Karpas-422 (cell line): ENCODE results near the gene TWIST2. TPM values are rescaled to one million over a fixed set of nuclear protein-coding genes. Genes with fewer than 3 reads are reported as not detected.

ENCODE experiments used
- DNase-seq: peaks from one replicate; pipeline ENCODE4 v3.0.0-alpha.2; 2015
- H2AFZ ChIP-seq: fragments of 200-600 bp; sonication (generic); 2 replicates; pipeline ENCODE4 v1.6.1; 2014; ENCODE audit warnings: antibody characterized with exemption, low read length, mixed read lengths
- H3K27ac ChIP-seq: fragments of 200-600 bp; sonication (generic); 2 replicates; pipeline ENCODE4 v1.5.1; 2014; ENCODE audit warnings: mild to moderate bottlenecking, low read length, moderate library complexity
- H3K27me3 ChIP-seq: fragments of 200-600 bp; sonication (generic); 2 replicates; pipeline ENCODE4 v1.6.1; 2014; ENCODE audit warnings: low read length, mixed read lengths
- H3K36me3 ChIP-seq: fragments of 200-600 bp; sonication (generic); 2 replicates; pipeline ENCODE4 v1.6.1; 2014; ENCODE audit warnings: low read length, mixed read lengths; ENCODE audit not compliant: insufficient read depth
- H3K4me1 ChIP-seq: fragments of 200-600 bp; sonication (generic); 2 replicates; pipeline ENCODE4 v1.6.1; 2014; ENCODE audit warnings: mild to moderate bottlenecking, low read length, mixed read lengths
- H3K4me2 ChIP-seq: fragments of 200-600 bp; sonication (generic); 2 replicates; pipeline ENCODE4 v1.6.1; 2014; ENCODE audit warnings: low read length, low read depth, mild to moderate bottlenecking; ENCODE audit not compliant: poor library complexity, severe bottlenecking
- H3K4me3 ChIP-seq: fragments of 200-600 bp; sonication (generic); 2 replicates; pipeline ENCODE4 v1.5.1; 2014; ENCODE audit warnings: mild to moderate bottlenecking, antibody characterized with exemption, low read length, mixed read lengths
- H3K79me2 ChIP-seq: fragments of 200-600 bp; sonication (generic); 2 replicates; pipeline ENCODE4 v1.6.1; 2014; ENCODE audit warnings: mild to moderate bottlenecking, low read length, mixed read lengths
- H3K9ac ChIP-seq: fragments of 200-600 bp; sonication (generic); 2 replicates; pipeline ENCODE4 v1.6.0; 2014; ENCODE audit warnings: low read length
- H3K9me2 ChIP-seq: fragments of 200-600 bp; sonication (generic), shearing (Covaris generic); replicated peaks from 2 replicates; pipeline ENCODE4 v1.6.0; 2014; ENCODE audit warnings: mild to moderate bottlenecking, low read length, moderate library complexity; ENCODE audit not compliant: insufficient read depth
- H3K9me3 ChIP-seq: fragments of 300-700, 200-600 bp; sonication (generic); 2 replicates; pipeline ENCODE4 v1.6.1; 2014; ENCODE audit warnings: low read length, mixed read lengths
- H4K20me1 ChIP-seq: fragments of 200-600 bp; sonication (generic); 2 replicates; pipeline ENCODE4 v1.6.1; 2014; ENCODE audit warnings: mild to moderate bottlenecking, antibody characterized with exemption, low read length, low read depth; ENCODE audit not compliant: insufficient read depth
- total RNA-seq: library from RNA; depleted of rRNA; stranded (reverse); fragments of >200 nt; shearing (Covaris generic); gene quantifications from 2 replicates; pipeline ENCODE4 v1.2.3, GENCODE V29; 2014; ENCODE audit warnings: low replicate concordance

Gene TWIST2
- total RNA-seq, 1 experiment from 2014 or later = 0.67 TPM

DNA sequence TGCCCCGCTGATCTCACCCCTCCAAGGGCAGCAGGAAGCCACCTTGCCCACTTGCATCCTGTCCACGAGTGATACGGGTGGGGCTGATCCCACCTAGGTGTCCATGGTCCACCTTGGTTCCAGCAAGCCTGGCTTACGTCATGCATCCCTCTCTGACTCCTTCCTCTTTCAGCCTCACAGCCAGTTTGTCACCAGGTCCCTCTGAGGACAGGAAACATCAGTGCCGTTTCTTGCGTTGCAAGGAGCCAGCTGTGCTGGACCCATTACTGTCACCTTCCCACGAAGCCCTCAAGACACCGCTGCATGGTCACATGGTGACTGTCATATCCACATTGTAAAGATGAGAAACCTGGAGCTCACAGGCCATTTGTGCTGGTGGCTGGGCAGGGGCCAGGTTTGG lies 34.8 kb upstream of the TWIST2 start:
- H4K20me1 ChIP-seq = no peaks in the 10 kb centered on the region
- no peaks in the 10 kb centered on the region for H3K9me2 ChIP-seq
- no peaks in the 10 kb centered on the region for H3K36me3 ChIP-seq
- H2AFZ ChIP-seq = no peak overlapping the region
- no peaks in the 10 kb centered on the region for H3K4me1 ChIP-seq
- no peaks in the 10 kb centered on the region for H3K27me3 ChIP-seq
- H3K79me2 ChIP-seq = no peaks in the 10 kb centered on the region
- no peak overlapping the region for H3K27ac ChIP-seq
- no peak for DNase-seq
- H3K9me3 ChIP-seq = no peaks in the 10 kb centered on the region
- no peak overlapping the region for H3K4me3 ChIP-seq
- no peak overlapping the region for H3K9ac ChIP-seq
- no peak overlapping the region for H3K4me2 ChIP-seq

DNA sequence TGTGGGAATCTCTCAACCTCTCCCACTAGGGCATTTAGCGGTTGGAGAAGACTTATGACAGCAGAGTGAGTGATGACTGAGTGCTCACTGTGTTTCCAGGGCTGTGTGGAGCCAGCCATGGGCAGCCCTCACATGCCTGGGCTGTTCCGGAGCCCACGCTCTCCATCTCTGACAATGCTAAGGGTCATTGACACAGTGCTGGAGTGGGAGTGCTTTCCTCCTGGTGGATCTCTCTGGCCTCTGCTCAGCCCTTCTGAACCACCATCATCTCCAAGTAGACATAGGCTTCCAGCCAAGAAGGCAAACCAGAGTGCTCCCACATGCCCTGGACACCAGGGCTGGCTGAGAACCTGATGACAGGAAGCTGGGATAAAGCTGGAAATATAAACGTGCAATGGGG lies 33.1 kb upstream of the TWIST2 start:
- no peaks in the 10 kb centered on the region for H3K9me2 ChIP-seq
- no peak overlapping the region for H3K4me2 ChIP-seq
- H3K79me2 ChIP-seq = no peaks in the 10 kb centered on the region
- H3K4me1 ChIP-seq = no peaks in the 10 kb centered on the region
- no peak overlapping the region for H2AFZ ChIP-seq
- no peaks in the 10 kb centered on the region for H3K9me3 ChIP-seq
- H3K27ac ChIP-seq = no peak overlapping the region
- no peak for DNase-seq
- no peaks in the 10 kb centered on the region for H3K27me3 ChIP-seq
- no peaks in the 10 kb centered on the region for H4K20me1 ChIP-seq
- H3K9ac ChIP-seq = no peak overlapping the region
- H3K4me3 ChIP-seq = no peak overlapping the region
- no peaks in the 10 kb centered on the region for H3K36me3 ChIP-seq

DNA sequence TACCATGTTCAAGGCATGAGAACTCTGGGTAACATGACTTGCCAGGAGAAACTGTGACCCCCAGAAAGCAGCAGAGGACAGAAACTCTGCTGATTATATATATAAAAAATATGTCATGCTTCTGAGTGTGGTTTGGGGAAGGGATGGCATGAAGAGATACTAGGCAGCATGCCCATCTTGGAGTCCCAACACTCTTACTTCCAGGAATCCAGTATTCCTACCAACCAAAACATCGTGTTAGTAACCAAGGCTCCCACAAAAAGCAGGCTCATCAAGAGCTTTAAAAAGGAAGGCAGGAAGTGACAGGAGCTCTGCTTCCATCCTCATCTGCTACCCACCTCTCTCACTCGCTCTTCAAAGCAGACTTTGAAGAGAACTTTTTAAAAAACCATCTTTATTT lies 31.6 kb upstream of the TWIST2 start:
- Histone ChIP-seq H3K9me2 (no peaks in the 10 kb centered on the region), H4K20me1 (no peaks in the 10 kb centered on the region), H3K9ac (no peak overlapping the region), H3K4me3 (no peak overlapping the region), H3K4me2 (no peak overlapping the region), H3K79me2 (no peaks in the 10 kb centered on the region), H3K4me1 (no peaks in the 10 kb centered on the region), H3K27me3 (no peaks in the 10 kb centered on the region), H3K9me3 (no peaks in the 10 kb centered on the region), H2AFZ (no peak overlapping the region), H3K27ac (no peak overlapping the region), H3K36me3 (no peaks in the 10 kb centered on the region)
- DNase-seq = no peak

- no peak overlapping the region for H2AFZ ChIP-seq
- no peaks in the 10 kb centered on the region for H3K36me3 ChIP-seq
- H3K9me2 ChIP-seq = no peaks in the 10 kb centered on the region
- H3K9me3 ChIP-seq = no peaks in the 10 kb centered on the region
- H4K20me1 ChIP-seq = no peaks in the 10 kb centered on the region
- no peak overlapping the region for H3K9ac ChIP-seq
- no peaks in the 10 kb centered on the region for H3K4me1 ChIP-seq
- no peak overlapping the region for H3K4me2 ChIP-seq
- H3K27ac ChIP-seq = no peak overlapping the region
- no peaks in the 10 kb centered on the region for H3K27me3 ChIP-seq
- no peak overlapping the region for H3K4me3 ChIP-seq
- no peak for DNase-seq
- no peaks in the 10 kb centered on the region for H3K79me2 ChIP-seq
Observed at GRCh38 chr2:238817382-238817781, 30.5 kb upstream of the TWIST2 start.

GRCh38 chr2:238817891-238818290 lies 30.0 kb upstream of the TWIST2 start:
- Histone ChIP-seq H3K27ac (no peak overlapping the region), H4K20me1 (no peaks in the 10 kb centered on the region), H3K79me2 (no peaks in the 10 kb centered on the region), H2AFZ (no peak overlapping the region), H3K9ac (no peak overlapping the region), H3K9me3 (no peaks in the 10 kb centered on the region), H3K27me3 (no peaks in the 10 kb centered on the region), H3K4me1 (no peaks in the 10 kb centered on the region), H3K4me3 (no peak overlapping the region), H3K4me2 (no peak overlapping the region), H3K36me3 (no peaks in the 10 kb centered on the region), H3K9me2 (no peaks in the 10 kb centered on the region)
- no peak for DNase-seq

DNA sequence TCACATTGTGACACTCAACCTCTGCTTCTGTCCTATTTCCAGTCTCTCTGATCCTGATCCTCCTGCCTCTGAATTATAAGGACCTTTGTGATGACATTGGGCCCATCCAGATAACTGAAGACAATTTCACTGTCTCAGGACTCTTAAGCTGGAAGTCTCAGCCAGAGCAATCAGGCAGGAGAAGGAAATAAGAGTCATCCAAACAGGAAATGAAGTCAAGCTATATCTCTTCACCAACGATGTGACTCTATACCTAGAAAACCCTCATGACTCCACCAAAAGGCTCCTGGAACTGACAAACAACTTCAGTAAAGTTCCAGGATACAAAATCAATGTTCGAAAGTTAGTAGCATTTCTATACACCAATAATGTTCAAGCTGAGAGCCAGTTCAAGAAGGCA lies 29.3 kb upstream of the TWIST2 start:
- Histone ChIP-seq H3K9me3 (no peaks in the 10 kb centered on the region), H3K4me2 (no peak overlapping the region), H3K9ac (no peak overlapping the region), H3K9me2 (no peaks in the 10 kb centered on the region), H3K27me3 (no peaks in the 10 kb centered on the region), H3K27ac (no peak overlapping the region), H3K4me1 (no peaks in the 10 kb centered on the region), H2AFZ (no peak overlapping the region), H4K20me1 (no peaks in the 10 kb centered on the region), H3K4me3 (no peak overlapping the region), H3K36me3 (no peaks in the 10 kb centered on the region), H3K79me2 (no peaks in the 10 kb centered on the region)
- DNase-seq = no peak

GRCh38 chr2:238820197-238820596 lies 27.7 kb upstream of the TWIST2 start:
- no peak overlapping the region for H3K9ac ChIP-seq
- DNase-seq = no peak
- H3K4me3 ChIP-seq = no peak overlapping the region
- no peaks in the 10 kb centered on the region for H3K9me3 ChIP-seq
- no peak overlapping the region for H3K27ac ChIP-seq
- H3K4me1 ChIP-seq = no peaks in the 10 kb centered on the region
- H4K20me1 ChIP-seq = no peaks in the 10 kb centered on the region
- no peaks in the 10 kb centered on the region for H3K27me3 ChIP-seq
- H3K36me3 ChIP-seq = no peaks in the 10 kb centered on the region
- no peak overlapping the region for H3K4me2 ChIP-seq
- H3K9me2 ChIP-seq = no peaks in the 10 kb centered on the region
- no peaks in the 10 kb centered on the region for H3K79me2 ChIP-seq
- no peak overlapping the region for H2AFZ ChIP-seq

GRCh38 chr2:238820916-238821315 lies 27.0 kb upstream of the TWIST2 start:
- H3K36me3 ChIP-seq = no peaks in the 10 kb centered on the region
- no peak overlapping the region for H3K4me3 ChIP-seq
- no peak for DNase-seq
- H3K4me2 ChIP-seq = no peak overlapping the region
- H3K4me1 ChIP-seq = no peaks in the 10 kb centered on the region
- no peaks in the 10 kb centered on the region for H3K79me2 ChIP-seq
- H3K9me3 ChIP-seq = no peaks in the 10 kb centered on the region
- no peak overlapping the region for H2AFZ ChIP-seq
- no peak overlapping the region for H3K9ac ChIP-seq
- H3K27me3 ChIP-seq = no peaks in the 10 kb centered on the region
- H4K20me1 ChIP-seq = no peaks in the 10 kb centered on the region
- no peak overlapping the region for H3K27ac ChIP-seq
- H3K9me2 ChIP-seq = no peaks in the 10 kb centered on the region

- no peaks in the 10 kb centered on the region for H3K4me1 ChIP-seq
- no peak overlapping the region for H3K4me3 ChIP-seq
- no peak overlapping the region for H3K27ac ChIP-seq
- H3K9me2 ChIP-seq = no peaks in the 10 kb centered on the region
- no peaks in the 10 kb centered on the region for H3K79me2 ChIP-seq
- H2AFZ ChIP-seq = no peak overlapping the region
- no peaks in the 10 kb centered on the region for H4K20me1 ChIP-seq
- H3K9ac ChIP-seq = no peak overlapping the region
- no peaks in the 10 kb centered on the region for H3K27me3 ChIP-seq
- no peaks in the 10 kb centered on the region for H3K9me3 ChIP-seq
- DNase-seq = no peak
- no peaks in the 10 kb centered on the region for H3K36me3 ChIP-seq
- no peak overlapping the region for H3K4me2 ChIP-seq
Observed at GRCh38 chr2:238821391-238821790, 26.5 kb upstream of the TWIST2 start.
